HCT116 (cell line): Measurements from ENCODE around the gene ARID5B. TPM values are rescaled to one million over a fixed set of nuclear protein-coding genes. Genes with fewer than 3 reads are reported as not detected.

Source experiments
- ATAC-seq: fragments of 200-7000 bp; cut with Tn5 transposase; 2 replicates; pipeline ENCODE4 v1.9.1; 2020; ENCODE audit warnings: mild to moderate bottlenecking, moderate library complexity
- BruUV-seq: library from RNA; stranded (reverse); fragments of 400-500 nt; replicated peaks from 2 replicates; lab custom pipeline; 2021; lab: Mats Ljungman, UMichigan
- CTCF ChIA-PET: fragments of 300-600 bp; sonication (Branson Sonifier 250); formaldehyde crosslinking; loops from one replicate; lab custom pipeline; 2021; ENCODE audit warnings: antibody characterized with exemption; lab: Charles Lee
- POLR2A ChIA-PET: fragments of 300-600, 350-600 bp; sonication (Branson Sonifier 250); formaldehyde crosslinking; loops from one replicate; lab custom pipeline; 2021; ENCODE audit warnings: antibody characterized with exemption; lab: Charles Lee
- RAD21 ChIA-PET, 2 experiments: fragments of 300-600 bp; sonication (Branson Sonifier 250); formaldehyde crosslinking; loops; one replicate each; lab custom pipeline; 2023; ENCODE audit warnings: low total read pairs in 2 of 2; ENCODE audit not compliant: uncharacterized antibody in 2 of 2, unreplicated experiment in 2 of 2, low non-redundant PET in 1 of 2; lab: Charles Lee
- DNase-seq: peaks from one replicate; pipeline ENCODE4 v3.0.0-alpha.2; 2010; ENCODE audit warnings: low read depth, low spot score
- H2AFZ ChIP-seq: fragments of 200-600 bp; shearing (Covaris generic), sonication (generic); 2 replicates; pipeline ENCODE4 v1.6.1; 2017; ENCODE audit warnings: low read depth, mixed run types, mixed read lengths, antibody characterized with exemption, low read length; ENCODE audit not compliant: poor library complexity, severe bottlenecking
- H3K27ac ChIP-seq: 2 replicates; pipeline ENCODE4 v1.5.1; 2012; ENCODE audit warnings: low read depth, low read length
- H3K27me3 ChIP-seq: fragments of 200-600 bp; sonication (generic); 2 replicates; pipeline ENCODE4 v1.6.1; 2016; ENCODE audit warnings: mixed run types, low read length, mixed read lengths; ENCODE audit not compliant: insufficient read depth
- H3K36me3 ChIP-seq, 2 experiments: fragments of 200-500 bp in 1 of 2; fragments of 200-600 bp in 1 of 2; sonication (Bioruptor generic) in 1 of 2; sonication (generic) in 1 of 2; 2 replicates each; pipeline versions ENCODE4 v1.5.1 to v1.6.1; 2014 to 2016; ENCODE audit warnings: low read length in 2 of 2, inconsistent platforms in 1 of 2, mixed read lengths in 1 of 2, mixed run types in 1 of 2; ENCODE audit not compliant: insufficient read depth in 2 of 2, control insufficient read depth in 1 of 2
- H3K4me1 ChIP-seq, 2 experiments: fragments of 200-600 bp in 1 of 2; sonication (generic) in 1 of 2; 2 replicates each; pipeline versions ENCODE4 v1.5.1 to v1.6.1; 2012 to 2017; ENCODE audit warnings: low read length in 2 of 2, inconsistent platforms in 1 of 2, mild to moderate bottlenecking in 1 of 2, mixed read lengths in 1 of 2, mixed run types in 1 of 2, moderate library complexity in 1 of 2; ENCODE audit not compliant: insufficient read depth in 2 of 2, control insufficient read depth in 1 of 2
- H3K4me2 ChIP-seq: fragments of 200-600 bp; sonication (generic); 2 replicates; pipeline ENCODE4 v1.6.1; 2017; ENCODE audit warnings: mixed run types, low read length, mixed read lengths
- H3K4me3 ChIP-seq, 2 experiments: fragments of 200-600 bp in 1 of 2; sonication (generic) in 1 of 2; replicated peaks in 1 of 2; 2 replicates each; pipeline ENCODE4 v1.5.1; 2011 to 2016; ENCODE audit warnings: low read length in 2 of 2, control low read depth in 1 of 2, low read depth in 1 of 2, mild to moderate bottlenecking in 1 of 2, mixed read lengths in 1 of 2, mixed run types in 1 of 2
- H3K79me2 ChIP-seq: fragments of 200-600 bp; sonication (generic); 2 replicates; pipeline ENCODE4 v1.6.1; 2017; ENCODE audit warnings: mild to moderate bottlenecking, mixed run types, low read length, moderate library complexity, mixed read lengths; ENCODE audit not compliant: insufficient read depth
- H3K9ac ChIP-seq: fragments of 200-600 bp; sonication (generic); 2 replicates; pipeline ENCODE4 v1.6.1; 2016; ENCODE audit warnings: low read length, mixed read lengths
- H3K9me2 ChIP-seq: fragments of 200-600 bp; sonication (generic), shearing (Covaris generic); 2 replicates; pipeline ENCODE4 v1.6.1; 2017; ENCODE audit warnings: mixed run types, mild to moderate bottlenecking, moderate library complexity; ENCODE audit not compliant: insufficient read depth
- H3K9me3 ChIP-seq, 2 experiments: fragments of 200-500 bp in 1 of 2; fragments of 200-600 bp in 1 of 2; sonication (Bioruptor generic) in 1 of 2; sonication (generic) in 1 of 2; 2 replicates each; pipeline ENCODE4 v1.6.1; 2014 to 2017; ENCODE audit warnings: low read length in 2 of 2, mixed read lengths in 2 of 2, inconsistent platforms in 1 of 2, low read depth in 1 of 2, mild to moderate bottlenecking in 1 of 2, mixed run types in 1 of 2, moderate library complexity in 1 of 2; ENCODE audit not compliant: control insufficient read depth in 1 of 2, insufficient read depth in 1 of 2
- H4K20me1 ChIP-seq: fragments of 200-600 bp; sonication (generic), shearing (Covaris generic); 2 replicates; pipeline ENCODE4 v1.6.1; 2017; ENCODE audit warnings: mixed run types, mild to moderate bottlenecking, moderate library complexity; ENCODE audit not compliant: insufficient read depth
- CBX3 ChIP-seq: IDR thresholded peaks from 2 replicates; pipeline ENCODE4 v1.6.1; 2012; ENCODE audit warnings: low read depth
- CTCF ChIP-seq, 3 experiments: fragments of 200-600 bp in 1 of 3; sonication (generic) in 1 of 3; IDR thresholded peaks in 2 of 3; conservative IDR thresholded peaks in 1 of 3; 2 replicates each; pipeline ENCODE4 v1.5.1; 2012 to 2017; ENCODE audit warnings: low read depth in 2 of 3, low read length in 2 of 3, antibody characterized with exemption in 1 of 3, borderline replicate concordance in 1 of 3, control low read depth in 1 of 3, mild to moderate bottlenecking in 1 of 3, mixed read lengths in 1 of 3, mixed run types in 1 of 3, moderate library complexity in 1 of 3; ENCODE audit not compliant: insufficient read depth in 1 of 3
- EGR1 ChIP-seq: IDR thresholded peaks from 2 replicates; pipeline ENCODE4 v1.6.1; 2012; ENCODE audit warnings: low read depth
- ELF1 ChIP-seq: IDR thresholded peaks from 2 replicates; pipeline ENCODE4 v1.6.1; 2012; ENCODE audit warnings: low read depth, borderline replicate concordance
- MAX ChIP-seq: IDR thresholded peaks from 2 replicates; pipeline ENCODE4 v1.6.1; 2012
- POLR2A ChIP-seq: IDR thresholded peaks from 2 replicates; pipeline ENCODE4 v1.7.0; 2011; ENCODE audit warnings: borderline replicate concordance; ENCODE audit not compliant: insufficient read depth, insufficient read length; ENCODE audit errors: extremely low read depth
- POLR2AphosphoS5 ChIP-seq: IDR thresholded peaks from 2 replicates; pipeline ENCODE4 v1.6.1; 2011; ENCODE audit warnings: mild to moderate bottlenecking, low read depth, low read length, moderate library complexity
- RAD21 ChIP-seq: IDR thresholded peaks from 2 replicates; pipeline ENCODE4 v1.6.1; 2012; ENCODE audit warnings: low read depth, mild to moderate bottlenecking
- SP1 ChIP-seq: IDR thresholded peaks from 2 replicates; pipeline ENCODE4 v1.6.1; 2012; ENCODE audit warnings: low read depth
- SRF ChIP-seq: IDR thresholded peaks from 2 replicates; pipeline ENCODE4 v1.6.1; 2012; ENCODE audit warnings: low read depth
- TCF7L2 ChIP-seq: IDR thresholded peaks from 2 replicates; pipeline ENCODE4 v1.7.0; 2011; ENCODE audit warnings: borderline replicate concordance, inconsistent platforms; ENCODE audit not compliant: insufficient read depth, insufficient read length; ENCODE audit errors: extremely low read depth
- YY1 ChIP-seq: IDR thresholded peaks from 2 replicates; pipeline ENCODE4 v1.6.1; 2011; ENCODE audit warnings: low read length, low read depth, moderate library complexity, mild to moderate bottlenecking; ENCODE audit not compliant: insufficient replicate concordance; ENCODE audit errors: extremely low read depth
- ZBTB33 ChIP-seq: IDR thresholded peaks from 2 replicates; pipeline ENCODE4 v1.6.1; 2011; ENCODE audit warnings: mild to moderate bottlenecking, low read length, moderate library complexity; ENCODE audit not compliant: insufficient replicate concordance; ENCODE audit errors: extremely low read depth
- ZFX ChIP-seq: fragments of 450-650 bp; IDR thresholded peaks from 2 replicates; pipeline ENCODE4 v1.6.1; 2017
- intact Hi-C: fragments of 100-400 bp; cut with micrococcal nuclease; formaldehyde crosslinking; loops from 2 replicates; pipeline ENCODE4 v1.10.0; 2022
- total RNA-seq: library from RNA; stranded (reverse); gene quantifications from one replicate; pipeline ENCODE4 v1.2.1, GENCODE V29; 2021; ENCODE audit not compliant: unreplicated experiment

The ARID5B gene
- total RNA-seq, 1 experiment from 2014 or later: 4.7 TPM

- ChIA-PET POLR2A (no interaction called here), CTCF (no interaction called here), RAD21 (no interaction called here)
- ATAC-seq (no peak), DNase-seq (no peak)
- no peaks in the 10 kb centered on the region for H3K9me3 ChIP-seq
- H3K4me1 ChIP-seq: no peaks in the 10 kb centered on the region
- H3K79me2 ChIP-seq: no peaks in the 10 kb centered on the region
- no peak overlapping the region for H3K4me2 ChIP-seq
- H3K4me3 ChIP-seq: no peak overlapping the region
- no peaks in the 10 kb centered on the region for H3K27me3 ChIP-seq
- no peak overlapping the region for H3K9ac ChIP-seq
- no peaks in the 10 kb centered on the region for H3K9me2 ChIP-seq
- no peak overlapping the region for H3K27ac ChIP-seq
- intact Hi-C loops: no loop called here
- no peaks in the 10 kb centered on the region for H4K20me1 ChIP-seq
- no peak overlapping the region for H2AFZ ChIP-seq
- no TSS peak for BruUV-seq
- TF ChIP-seq POLR2AphosphoS5 (no peak), CTCF (IDR thresholded peaks at IDR 0.05 in 2 of 3, conservative IDR thresholded peaks at IDR 0.05 in 1 of 3; ENCODE audit: borderline replicate concordance in 1 of 3, insufficient read depth in 1 of 3, low read depth in 2 of 3, low read length in 2 of 3) (no peak), MAX (no peak), CBX3 (no peak), TCF7L2 (no peak), ZBTB33 (no peak), ZFX (no peak), SRF (no peak), POLR2A (no peak), ELF1 (no peak), RAD21 (no peak), EGR1 (no peak), SP1 (no peak), YY1 (no peak)
- H3K36me3 ChIP-seq: no peaks in the 10 kb centered on the region
Observed at GRCh38 chr10:62012318-62012717, 110.8 kb downstream of the ARID5B start.
